Ecto neural progenitor cell (in vitro differentiated cells): ENCODE data around the gene ASTN2.

ENCODE experiments used
- DNase-seq: peaks from one replicate; pipeline ENCODE4 v3.0.0-alpha.2; 2018; ENCODE audit warnings: low spot score

The ASTN2 gene

GRCh38 chr9:117104206-117104605, 310.7 kb downstream of the ASTN2 start:
- no peak for DNase-seq

- no peak for DNase-seq
Observed at GRCh38 chr9:117103438-117104110, 311.3 kb downstream of the ASTN2 start.

GRCh38 chr9:117101008-117101407, 313.8 kb downstream of the ASTN2 start:
- no peak for DNase-seq

GRCh38 chr9:117098331-117098730, 316.5 kb downstream of the ASTN2 start:
- DNase-seq, result no peak

GRCh38 chr9:117097761-117098160, 317.1 kb downstream of the ASTN2 start:
- no peak for DNase-seq

GRCh38 chr9:117096138-117096537, 318.7 kb downstream of the ASTN2 start:
- no peak for DNase-seq

- DNase-seq, result no peak
Observed at GRCh38 chr9:117095081-117095480, 319.8 kb downstream of the ASTN2 start.

GRCh38 chr9:117093891-117094844, 320.7 kb downstream of the ASTN2 start:
- no peak for DNase-seq

- DNase-seq, result no peak
Observed at GRCh38 chr9:117092582-117092981, 322.3 kb downstream of the ASTN2 start.

- no peak for DNase-seq
Observed at GRCh38 chr9:117091529-117091928, 323.3 kb downstream of the ASTN2 start.

- DNase-seq, result no peak
Observed at GRCh38 chr9:117088786-117089185, 326.1 kb downstream of the ASTN2 start.

GRCh38 chr9:117088140-117088539, 326.7 kb downstream of the ASTN2 start:
- DNase-seq, result no peak

- DNase-seq, result no peak
Observed at GRCh38 chr9:117084221-117084620, 330.6 kb downstream of the ASTN2 start.

- DNase-seq, result no peak
Observed at GRCh38 chr9:117083559-117083958, 331.3 kb downstream of the ASTN2 start.

- no peak for DNase-seq
Observed at GRCh38 chr9:117081641-117082317, 333.1 kb downstream of the ASTN2 start.

GRCh38 chr9:117080765-117081390, 334.0 kb downstream of the ASTN2 start:
- no peak for DNase-seq

- no peak for DNase-seq
Observed at GRCh38 chr9:117076571-117077290, 338.1 kb downstream of the ASTN2 start.

- DNase-seq, result no peak
Observed at GRCh38 chr9:117075636-117076035, 339.2 kb downstream of the ASTN2 start.

- no peak for DNase-seq
Observed at GRCh38 chr9:117074784-117075520, 339.9 kb downstream of the ASTN2 start.

- no peak for DNase-seq
Observed at GRCh38 chr9:117074342-117074662, 340.6 kb downstream of the ASTN2 start.
